ENCODE results near the gene PBXIP1. TPM values are rescaled to one million over a fixed set of nuclear protein-coding genes. Genes with fewer than 3 reads are reported as not detected.
A peak's percentile ranks its signal among the peaks of the same experiment; 100 is the strongest.

Gene PBXIP1
- total and polyA plus RNA-seq, 10 of the 15 experiments (the other 5 are each of a cell fraction or from before 2014, with no cell fraction given) = 0.63 to 25.6 (median 15.4) TPM

DNA sequence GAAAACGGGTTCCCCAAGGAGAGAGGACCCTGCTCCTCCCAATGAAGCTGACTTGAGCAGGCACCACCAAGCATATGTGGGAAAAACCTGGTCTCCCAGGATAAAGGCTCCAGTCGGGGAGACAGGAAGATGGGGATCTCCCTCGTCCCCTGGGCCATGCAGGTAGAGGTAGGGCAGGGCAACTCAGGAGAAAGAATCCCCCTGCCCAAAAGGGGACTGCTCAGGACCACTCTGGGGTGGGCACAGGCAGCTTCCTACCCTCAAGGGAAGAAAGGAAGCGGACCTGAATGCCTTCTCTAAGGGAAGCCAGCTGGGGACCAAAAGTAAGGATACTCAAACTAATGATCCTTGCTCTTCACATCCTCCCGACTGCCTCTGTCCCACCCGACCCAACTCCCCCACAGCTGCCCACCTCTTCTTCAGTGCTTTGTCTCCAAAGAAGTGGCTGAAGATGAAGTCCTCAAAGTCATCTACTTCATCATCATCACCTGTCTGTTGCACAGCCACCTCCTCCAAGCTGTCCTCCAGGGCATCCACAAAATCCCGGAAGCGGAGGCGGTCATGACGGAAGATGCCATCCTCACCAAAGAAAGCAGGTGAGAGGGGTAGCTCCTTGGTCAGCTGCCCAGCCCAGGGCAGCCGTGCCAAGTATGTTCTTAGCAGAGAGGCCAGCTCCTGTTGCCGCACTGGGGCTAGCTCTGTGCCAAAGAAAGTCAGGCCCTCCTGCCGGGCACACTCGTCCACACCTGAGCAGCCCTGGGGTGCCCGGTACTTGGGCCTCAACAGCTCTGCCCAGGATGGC, 10.5 kb downstream of the PBXIP1 start (continued):
- TF ChIP-seq, protein P1, sequence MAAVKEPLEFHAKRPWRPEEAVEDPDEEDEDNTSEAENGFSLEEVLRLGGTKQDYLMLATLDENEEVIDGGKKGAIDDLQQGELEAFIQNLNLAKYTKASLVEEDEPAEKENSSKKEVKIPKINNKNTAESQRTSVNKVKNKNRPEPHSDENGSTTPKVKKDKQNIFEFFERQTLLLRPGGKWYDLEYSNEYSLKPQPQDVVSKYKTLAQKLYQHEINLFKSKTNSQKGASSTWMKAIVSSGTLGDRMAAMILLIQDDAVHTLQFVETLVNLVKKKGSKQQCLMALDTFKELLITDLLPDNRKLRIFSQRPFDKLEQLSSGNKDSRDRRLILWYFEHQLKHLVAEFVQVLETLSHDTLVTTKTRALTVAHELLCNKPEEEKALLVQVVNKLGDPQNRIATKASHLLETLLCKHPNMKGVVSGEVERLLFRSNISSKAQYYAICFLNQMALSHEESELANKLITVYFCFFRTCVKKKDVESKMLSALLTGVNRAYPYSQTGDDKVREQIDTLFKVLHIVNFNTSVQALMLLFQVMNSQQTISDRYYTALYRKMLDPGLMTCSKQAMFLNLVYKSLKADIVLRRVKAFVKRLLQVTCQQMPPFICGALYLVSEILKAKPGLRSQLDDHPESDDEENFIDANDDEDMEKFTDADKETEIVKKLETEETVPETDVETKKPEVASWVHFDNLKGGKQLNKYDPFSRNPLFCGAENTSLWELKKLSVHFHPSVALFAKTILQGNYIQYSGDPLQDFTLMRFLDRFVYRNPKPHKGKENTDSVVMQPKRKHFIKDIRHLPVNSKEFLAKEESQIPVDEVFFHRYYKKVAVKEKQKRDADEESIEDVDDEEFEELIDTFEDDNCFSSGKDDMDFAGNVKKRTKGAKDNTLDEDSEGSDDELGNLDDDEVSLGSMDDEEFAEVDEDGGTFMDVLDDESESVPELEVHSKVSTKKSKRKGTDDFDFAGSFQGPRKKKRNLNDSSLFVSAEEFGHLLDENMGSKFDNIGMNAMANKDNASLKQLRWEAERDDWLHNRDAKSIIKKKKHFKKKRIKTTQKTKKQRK (IDR thresholded peaks at IDR 0.05; ENCODE audit: low read depth, low read length) = no peak
- no peak for TF ChIP-seq RELA (IDR thresholded peaks at IDR 0.05; ENCODE audit: borderline replicate concordance, partially characterized antibody)
- TF ChIP-seq IRF4 (IDR thresholded peaks at IDR 0.05; ENCODE audit: low read depth, low read length) = no peak

- peak overlapping the region; percentile 100 for H3K4me2 ChIP-seq (ENCODE audit: control insufficient read depth, insufficient read depth)
- TF ChIP-seq, protein P2, sequence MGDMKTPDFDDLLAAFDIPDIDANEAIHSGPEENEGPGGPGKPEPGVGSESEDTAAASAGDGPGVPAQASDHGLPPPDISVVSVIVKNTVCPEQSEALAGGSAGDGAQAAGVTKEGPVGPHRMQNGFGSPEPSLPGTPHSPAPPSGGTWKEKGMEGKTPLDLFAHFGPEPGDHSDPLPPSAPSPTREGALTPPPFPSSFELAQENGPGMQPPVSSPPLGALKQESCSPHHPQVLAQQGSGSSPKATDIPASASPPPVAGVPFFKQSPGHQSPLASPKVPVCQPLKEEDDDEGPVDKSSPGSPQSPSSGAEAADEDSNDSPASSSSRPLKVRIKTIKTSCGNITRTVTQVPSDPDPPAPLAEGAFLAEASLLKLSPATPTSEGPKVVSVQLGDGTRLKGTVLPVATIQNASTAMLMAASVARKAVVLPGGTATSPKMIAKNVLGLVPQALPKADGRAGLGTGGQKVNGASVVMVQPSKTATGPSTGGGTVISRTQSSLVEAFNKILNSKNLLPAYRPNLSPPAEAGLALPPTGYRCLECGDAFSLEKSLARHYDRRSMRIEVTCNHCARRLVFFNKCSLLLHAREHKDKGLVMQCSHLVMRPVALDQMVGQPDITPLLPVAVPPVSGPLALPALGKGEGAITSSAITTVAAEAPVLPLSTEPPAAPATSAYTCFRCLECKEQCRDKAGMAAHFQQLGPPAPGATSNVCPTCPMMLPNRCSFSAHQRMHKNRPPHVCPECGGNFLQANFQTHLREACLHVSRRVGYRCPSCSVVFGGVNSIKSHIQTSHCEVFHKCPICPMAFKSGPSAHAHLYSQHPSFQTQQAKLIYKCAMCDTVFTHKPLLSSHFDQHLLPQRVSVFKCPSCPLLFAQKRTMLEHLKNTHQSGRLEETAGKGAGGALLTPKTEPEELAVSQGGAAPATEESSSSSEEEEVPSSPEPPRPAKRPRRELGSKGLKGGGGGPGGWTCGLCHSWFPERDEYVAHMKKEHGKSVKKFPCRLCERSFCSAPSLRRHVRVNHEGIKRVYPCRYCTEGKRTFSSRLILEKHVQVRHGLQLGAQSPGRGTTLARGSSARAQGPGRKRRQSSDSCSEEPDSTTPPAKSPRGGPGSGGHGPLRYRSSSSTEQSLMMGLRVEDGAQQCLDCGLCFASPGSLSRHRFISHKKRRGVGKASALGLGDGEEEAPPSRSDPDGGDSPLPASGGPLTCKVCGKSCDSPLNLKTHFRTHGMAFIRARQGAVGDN (IDR thresholded peaks at IDR 0.05) = peak; percentile 67; the same call in 1 of the 2 replicates
- TF ChIP-seq, protein P3, sequence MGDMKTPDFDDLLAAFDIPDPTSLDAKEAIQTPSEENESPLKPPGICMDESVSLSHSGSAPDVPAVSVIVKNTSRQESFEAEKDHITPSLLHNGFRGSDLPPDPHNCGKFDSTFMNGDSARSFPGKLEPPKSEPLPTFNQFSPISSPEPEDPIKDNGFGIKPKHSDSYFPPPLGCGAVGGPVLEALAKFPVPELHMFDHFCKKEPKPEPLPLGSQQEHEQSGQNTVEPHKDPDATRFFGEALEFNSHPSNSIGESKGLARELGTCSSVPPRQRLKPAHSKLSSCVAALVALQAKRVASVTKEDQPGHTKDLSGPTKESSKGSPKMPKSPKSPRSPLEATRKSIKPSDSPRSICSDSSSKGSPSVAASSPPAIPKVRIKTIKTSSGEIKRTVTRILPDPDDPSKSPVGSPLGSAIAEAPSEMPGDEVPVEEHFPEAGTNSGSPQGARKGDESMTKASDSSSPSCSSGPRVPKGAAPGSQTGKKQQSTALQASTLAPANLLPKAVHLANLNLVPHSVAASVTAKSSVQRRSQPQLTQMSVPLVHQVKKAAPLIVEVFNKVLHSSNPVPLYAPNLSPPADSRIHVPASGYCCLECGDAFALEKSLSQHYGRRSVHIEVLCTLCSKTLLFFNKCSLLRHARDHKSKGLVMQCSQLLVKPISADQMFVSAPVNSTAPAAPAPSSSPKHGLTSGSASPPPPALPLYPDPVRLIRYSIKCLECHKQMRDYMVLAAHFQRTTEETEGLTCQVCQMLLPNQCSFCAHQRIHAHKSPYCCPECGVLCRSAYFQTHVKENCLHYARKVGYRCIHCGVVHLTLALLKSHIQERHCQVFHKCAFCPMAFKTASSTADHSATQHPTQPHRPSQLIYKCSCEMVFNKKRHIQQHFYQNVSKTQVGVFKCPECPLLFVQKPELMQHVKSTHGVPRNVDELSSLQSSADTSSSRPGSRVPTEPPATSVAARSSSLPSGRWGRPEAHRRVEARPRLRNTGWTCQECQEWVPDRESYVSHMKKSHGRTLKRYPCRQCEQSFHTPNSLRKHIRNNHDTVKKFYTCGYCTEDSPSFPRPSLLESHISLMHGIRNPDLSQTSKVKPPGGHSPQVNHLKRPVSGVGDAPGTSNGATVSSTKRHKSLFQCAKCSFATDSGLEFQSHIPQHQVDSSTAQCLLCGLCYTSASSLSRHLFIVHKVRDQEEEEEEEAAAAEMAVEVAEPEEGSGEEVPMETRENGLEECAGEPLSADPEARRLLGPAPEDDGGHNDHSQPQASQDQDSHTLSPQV (IDR thresholded peaks at IDR 0.05) = no peak
- TF ChIP-seq PAX5 (IDR thresholded peaks at IDR 0.05; ENCODE audit: borderline replicate concordance, low read depth, low read length) = no peak
These were observed 11.3 kb downstream of the PBXIP1 start for GRCh38 chr1:154944401-154945159.

More at GRCh38 chr1:154944401-154945159, 11.3 kb downstream of the PBXIP1 start:
- under 1% methylated on average over 8 of the region's 9 CpGs for WGBS (ENCODE audit: insufficient coverage, insufficient replicate concordance, low lambda C conversion rate, missing lambda C conversion rate)
- Histone ChIP-seq H3K4me1 (ENCODE audit: control insufficient read depth, insufficient read depth, low read length) (peaks cover 56% of the 10 kb centered on the region), H3K79me2 (ENCODE audit: control insufficient read depth, insufficient read depth, low read length) (peaks cover 32% of the 10 kb centered on the region), H3K4me3 (peak overlapping the region; percentile 77; the same call in 1 of the 2 replicates), H3K9ac (ENCODE audit: control insufficient read depth, insufficient read depth, low read length) (peak overlapping the region; percentile 98), H4K20me1 (ENCODE audit: control insufficient read depth, insufficient read depth) (no peaks in the 10 kb centered on the region), H2AFZ (ENCODE audit: control insufficient read depth, low read depth, low read length) (no peak overlapping the region), H3K27me3 (replicated peaks in 1 of 2; ENCODE audit: control insufficient read depth in 2 of 2, insufficient read depth in 2 of 2, low read length in 1 of 2) (no peaks in the 10 kb centered on the region), H3K27ac (ENCODE audit: control insufficient read depth, insufficient read depth) (peak overlapping the region; percentile 100), H3K36me3 (ENCODE audit: control insufficient read depth in 2 of 2, insufficient read depth in 2 of 2, low read length in 1 of 2) (peaks cover 3 to 6% of the 10 kb centered on the region in 2 experiments; a peak in 3 of 4 replicates), H3K9me3 (replicated peaks; ENCODE audit: control insufficient read depth, insufficient read depth, low read length) (no peaks in the 10 kb centered on the region; the same call in 2 of the 3 replicates)
- POLR2A ChIA-PET = interaction anchor here (0.6 to 3.4 kb wide), 11 partner anchors 9 to 1824 kb away, joined by 3 to 19 read pairs (median 4); partner anchors contain the start of genes PMVK, PYGO2, SHC1 and UBE2Q1
- CTCF ChIA-PET = interaction anchor here (0.5 to 2.2 kb wide), 27 partner anchors 17 to 554 kb away, joined by 3 to 16 read pairs (median 4); partner anchors contain the start of genes LENEP and PYGO2
- RAD21 ChIA-PET (ENCODE audit: unreplicated experiment) = interaction anchor here (0.6 to 2.6 kb wide), 15 partner anchors 8 to 464 kb away, joined by 3 to 13 read pairs (median 4); partner anchors contain the start of genes PMVK, PYGO2 and SHC1
- intact Hi-C loops (cut with micrococcal nuclease; ENCODE audit: unreplicated experiment) = no loop called here
- SMC1A ChIA-PET (ENCODE audit: uncharacterized antibody, unreplicated experiment) = interaction anchor here (0.8 to 2.1 kb wide), 14 partner anchors 14 to 465 kb away, joined by 3 to 8 read pairs (median 4); partner anchors contain the start of gene ADAM15
- no TSS peak for BruUV-seq (replicated peaks)
- ATAC-seq (no peak), FAIRE-seq (no peak), DNase-seq (ENCODE audit: low read depth, low spot score) (no peak)
- in situ Hi-C loops (cut with MboI) = no loop called here
